HCT116 (cell line): Measurements from ENCODE around the gene GAS2. TPM values are rescaled to one million over a fixed set of nuclear protein-coding genes. Genes with fewer than 3 reads are reported as not detected.

Experiments
- ATAC-seq: fragments of 200-7000 bp; cut with Tn5 transposase; 2 replicates; pipeline ENCODE4 v1.9.1; 2020; ENCODE audit warnings: mild to moderate bottlenecking, moderate library complexity
- BruUV-seq: library from RNA; stranded (reverse); fragments of 400-500 nt; replicated peaks from 2 replicates; lab custom pipeline; 2021; lab: Mats Ljungman, UMichigan
- CTCF ChIA-PET: fragments of 300-600 bp; sonication (Branson Sonifier 250); formaldehyde crosslinking; loops from one replicate; lab custom pipeline; 2021; ENCODE audit warnings: antibody characterized with exemption; lab: Charles Lee
- POLR2A ChIA-PET: fragments of 300-600, 350-600 bp; sonication (Branson Sonifier 250); formaldehyde crosslinking; loops from one replicate; lab custom pipeline; 2021; ENCODE audit warnings: antibody characterized with exemption; lab: Charles Lee
- RAD21 ChIA-PET, 2 experiments: fragments of 300-600 bp; sonication (Branson Sonifier 250); formaldehyde crosslinking; loops; one replicate each; lab custom pipeline; 2023; ENCODE audit warnings: low total read pairs in 2 of 2; ENCODE audit not compliant: uncharacterized antibody in 2 of 2, unreplicated experiment in 2 of 2, low non-redundant PET in 1 of 2; lab: Charles Lee
- DNase-seq: peaks from one replicate; pipeline ENCODE4 v3.0.0-alpha.2; 2010; ENCODE audit warnings: low read depth, low spot score
- H2AFZ ChIP-seq: fragments of 200-600 bp; shearing (Covaris generic), sonication (generic); 2 replicates; pipeline ENCODE4 v1.6.1; 2017; ENCODE audit warnings: low read depth, mixed run types, mixed read lengths, antibody characterized with exemption, low read length; ENCODE audit not compliant: poor library complexity, severe bottlenecking
- H3K27ac ChIP-seq: 2 replicates; pipeline ENCODE4 v1.5.1; 2012; ENCODE audit warnings: low read depth, low read length
- H3K27me3 ChIP-seq: fragments of 200-600 bp; sonication (generic); 2 replicates; pipeline ENCODE4 v1.6.1; 2016; ENCODE audit warnings: mixed run types, low read length, mixed read lengths; ENCODE audit not compliant: insufficient read depth
- H3K36me3 ChIP-seq, 2 experiments: fragments of 200-500 bp in 1 of 2; fragments of 200-600 bp in 1 of 2; sonication (Bioruptor generic) in 1 of 2; sonication (generic) in 1 of 2; 2 replicates each; pipeline versions ENCODE4 v1.5.1 to v1.6.1; 2014 to 2016; ENCODE audit warnings: low read length in 2 of 2, inconsistent platforms in 1 of 2, mixed read lengths in 1 of 2, mixed run types in 1 of 2; ENCODE audit not compliant: insufficient read depth in 2 of 2, control insufficient read depth in 1 of 2
- H3K4me1 ChIP-seq, 2 experiments: fragments of 200-600 bp in 1 of 2; sonication (generic) in 1 of 2; 2 replicates each; pipeline versions ENCODE4 v1.5.1 to v1.6.1; 2012 to 2017; ENCODE audit warnings: low read length in 2 of 2, inconsistent platforms in 1 of 2, mild to moderate bottlenecking in 1 of 2, mixed read lengths in 1 of 2, mixed run types in 1 of 2, moderate library complexity in 1 of 2; ENCODE audit not compliant: insufficient read depth in 2 of 2, control insufficient read depth in 1 of 2
- H3K4me2 ChIP-seq: fragments of 200-600 bp; sonication (generic); 2 replicates; pipeline ENCODE4 v1.6.1; 2017; ENCODE audit warnings: mixed run types, low read length, mixed read lengths
- H3K4me3 ChIP-seq, 2 experiments: fragments of 200-600 bp in 1 of 2; sonication (generic) in 1 of 2; replicated peaks in 1 of 2; 2 replicates each; pipeline ENCODE4 v1.5.1; 2011 to 2016; ENCODE audit warnings: low read length in 2 of 2, control low read depth in 1 of 2, low read depth in 1 of 2, mild to moderate bottlenecking in 1 of 2, mixed read lengths in 1 of 2, mixed run types in 1 of 2
- H3K79me2 ChIP-seq: fragments of 200-600 bp; sonication (generic); 2 replicates; pipeline ENCODE4 v1.6.1; 2017; ENCODE audit warnings: mild to moderate bottlenecking, mixed run types, low read length, moderate library complexity, mixed read lengths; ENCODE audit not compliant: insufficient read depth
- H3K9ac ChIP-seq: fragments of 200-600 bp; sonication (generic); 2 replicates; pipeline ENCODE4 v1.6.1; 2016; ENCODE audit warnings: low read length, mixed read lengths
- H3K9me2 ChIP-seq: fragments of 200-600 bp; sonication (generic), shearing (Covaris generic); 2 replicates; pipeline ENCODE4 v1.6.1; 2017; ENCODE audit warnings: mixed run types, mild to moderate bottlenecking, moderate library complexity; ENCODE audit not compliant: insufficient read depth
- H3K9me3 ChIP-seq, 2 experiments: fragments of 200-500 bp in 1 of 2; fragments of 200-600 bp in 1 of 2; sonication (Bioruptor generic) in 1 of 2; sonication (generic) in 1 of 2; 2 replicates each; pipeline ENCODE4 v1.6.1; 2014 to 2017; ENCODE audit warnings: low read length in 2 of 2, mixed read lengths in 2 of 2, inconsistent platforms in 1 of 2, low read depth in 1 of 2, mild to moderate bottlenecking in 1 of 2, mixed run types in 1 of 2, moderate library complexity in 1 of 2; ENCODE audit not compliant: control insufficient read depth in 1 of 2, insufficient read depth in 1 of 2
- H4K20me1 ChIP-seq: fragments of 200-600 bp; sonication (generic), shearing (Covaris generic); 2 replicates; pipeline ENCODE4 v1.6.1; 2017; ENCODE audit warnings: mixed run types, mild to moderate bottlenecking, moderate library complexity; ENCODE audit not compliant: insufficient read depth
- ATF3 ChIP-seq: IDR thresholded peaks from 2 replicates; pipeline ENCODE4 v1.6.1; 2012
- CBX3 ChIP-seq: IDR thresholded peaks from 2 replicates; pipeline ENCODE4 v1.6.1; 2012; ENCODE audit warnings: low read depth
- ELF1 ChIP-seq: IDR thresholded peaks from 2 replicates; pipeline ENCODE4 v1.6.1; 2012; ENCODE audit warnings: low read depth, borderline replicate concordance
- FOSL1 ChIP-seq: IDR thresholded peaks from 2 replicates; pipeline ENCODE4 v1.6.1; 2012; ENCODE audit warnings: low read depth
- JUND ChIP-seq: IDR thresholded peaks from 2 replicates; pipeline ENCODE4 v1.6.1; 2012
- POLR2A ChIP-seq: IDR thresholded peaks from 2 replicates; pipeline ENCODE4 v1.7.0; 2011; ENCODE audit warnings: borderline replicate concordance; ENCODE audit not compliant: insufficient read depth, insufficient read length; ENCODE audit errors: extremely low read depth
- POLR2AphosphoS5 ChIP-seq: IDR thresholded peaks from 2 replicates; pipeline ENCODE4 v1.6.1; 2011; ENCODE audit warnings: mild to moderate bottlenecking, low read depth, low read length, moderate library complexity
- RAD21 ChIP-seq: IDR thresholded peaks from 2 replicates; pipeline ENCODE4 v1.6.1; 2012; ENCODE audit warnings: low read depth, mild to moderate bottlenecking
- SP1 ChIP-seq: IDR thresholded peaks from 2 replicates; pipeline ENCODE4 v1.6.1; 2012; ENCODE audit warnings: low read depth
- TCF7L2 ChIP-seq: IDR thresholded peaks from 2 replicates; pipeline ENCODE4 v1.7.0; 2011; ENCODE audit warnings: borderline replicate concordance, inconsistent platforms; ENCODE audit not compliant: insufficient read depth, insufficient read length; ENCODE audit errors: extremely low read depth
- ZBTB33 ChIP-seq: IDR thresholded peaks from 2 replicates; pipeline ENCODE4 v1.6.1; 2011; ENCODE audit warnings: mild to moderate bottlenecking, low read length, moderate library complexity; ENCODE audit not compliant: insufficient replicate concordance; ENCODE audit errors: extremely low read depth
- ZFX ChIP-seq: fragments of 450-650 bp; IDR thresholded peaks from 2 replicates; pipeline ENCODE4 v1.6.1; 2017
- intact Hi-C: fragments of 100-400 bp; cut with micrococcal nuclease; formaldehyde crosslinking; loops from 2 replicates; pipeline ENCODE4 v1.10.0; 2022
- total RNA-seq: library from RNA; stranded (reverse); gene quantifications from one replicate; pipeline ENCODE4 v1.2.1, GENCODE V29; 2021; ENCODE audit not compliant: unreplicated experiment

GAS2 gene
- total RNA-seq, 1 experiment from 2014 or later = not detected

GRCh38 chr11:22634897-22635629 is 31.3 kb upstream of the GAS2 start:
- H3K4me3 ChIP-seq = no peak overlapping the region
- H3K4me2 ChIP-seq = no peak overlapping the region
- H3K9me2 ChIP-seq = no peaks in the 10 kb centered on the region
- H4K20me1 ChIP-seq = no peaks in the 10 kb centered on the region
- H3K9me3 ChIP-seq = no peaks in the 10 kb centered on the region
- RAD21 ChIA-PET = no interaction called here
- POLR2A ChIA-PET = no interaction called here
- no peak overlapping the region for H3K9ac ChIP-seq
- H3K27ac ChIP-seq = no peak overlapping the region
- H3K27me3 ChIP-seq = no peaks in the 10 kb centered on the region
- no peaks in the 10 kb centered on the region for H3K4me1 ChIP-seq
- DNase-seq = no peak
- CTCF ChIA-PET = no interaction called here
- intact Hi-C loops = no loop called here
- H3K36me3 ChIP-seq = no peaks in the 10 kb centered on the region; a peak in 1 of 4 replicates
- no TSS peak for BruUV-seq
- no peak for TF ChIP-seq ZFX
- TF ChIP-seq POLR2A = no peak
- TF ChIP-seq SP1 = no peak
- no peak for TF ChIP-seq RAD21
- TF ChIP-seq ZBTB33 = no peak
- no peak for TF ChIP-seq CBX3
- TF ChIP-seq FOSL1 = no peak
- no peak for TF ChIP-seq POLR2AphosphoS5
- TF ChIP-seq, all 23 proteins: peak for 0
- H3K79me2 ChIP-seq = no peaks in the 10 kb centered on the region
- no peak; the same call in 1 of the 2 replicates for ATAC-seq
- no peak overlapping the region for H2AFZ ChIP-seq

GRCh38 chr11:22635689-22636088 is 30.7 kb upstream of the GAS2 start:
- no peak overlapping the region for H3K4me2 ChIP-seq
- H3K9ac ChIP-seq = no peak overlapping the region
- H4K20me1 ChIP-seq = no peaks in the 10 kb centered on the region
- RAD21 ChIA-PET = no interaction called here
- no peaks in the 10 kb centered on the region for H3K79me2 ChIP-seq
- TF ChIP-seq JUND = no peak
- no peak for TF ChIP-seq ATF3
- TF ChIP-seq ZFX = no peak
- TF ChIP-seq TCF7L2 = no peak
- no peak for TF ChIP-seq ELF1
- ATAC-seq = no peak
- H3K4me1 ChIP-seq = no peaks in the 10 kb centered on the region
- H3K27me3 ChIP-seq = no peaks in the 10 kb centered on the region
- intact Hi-C loops = no loop called here
- no peaks in the 10 kb centered on the region; a peak in 1 of 4 replicates for H3K36me3 ChIP-seq
- CTCF ChIA-PET = no interaction called here
- POLR2A ChIA-PET = no interaction called here
- no peak overlapping the region for H3K4me3 ChIP-seq
- no peak overlapping the region for H3K27ac ChIP-seq
- H3K9me3 ChIP-seq = no peaks in the 10 kb centered on the region
- no peak overlapping the region for H2AFZ ChIP-seq
- no peaks in the 10 kb centered on the region for H3K9me2 ChIP-seq
- no peak for DNase-seq
- no TSS peak for BruUV-seq
